ENCODE data around the gene PRDM7. TPM values are rescaled to one million over a fixed set of nuclear protein-coding genes. Genes with fewer than 3 reads are reported as not detected.

Gene PRDM7
- total and polyA plus RNA-seq, 9 of the 15 experiments (the other 6 are each of a cell fraction or from before 2014, with no cell fraction given) = not detected

DNA sequence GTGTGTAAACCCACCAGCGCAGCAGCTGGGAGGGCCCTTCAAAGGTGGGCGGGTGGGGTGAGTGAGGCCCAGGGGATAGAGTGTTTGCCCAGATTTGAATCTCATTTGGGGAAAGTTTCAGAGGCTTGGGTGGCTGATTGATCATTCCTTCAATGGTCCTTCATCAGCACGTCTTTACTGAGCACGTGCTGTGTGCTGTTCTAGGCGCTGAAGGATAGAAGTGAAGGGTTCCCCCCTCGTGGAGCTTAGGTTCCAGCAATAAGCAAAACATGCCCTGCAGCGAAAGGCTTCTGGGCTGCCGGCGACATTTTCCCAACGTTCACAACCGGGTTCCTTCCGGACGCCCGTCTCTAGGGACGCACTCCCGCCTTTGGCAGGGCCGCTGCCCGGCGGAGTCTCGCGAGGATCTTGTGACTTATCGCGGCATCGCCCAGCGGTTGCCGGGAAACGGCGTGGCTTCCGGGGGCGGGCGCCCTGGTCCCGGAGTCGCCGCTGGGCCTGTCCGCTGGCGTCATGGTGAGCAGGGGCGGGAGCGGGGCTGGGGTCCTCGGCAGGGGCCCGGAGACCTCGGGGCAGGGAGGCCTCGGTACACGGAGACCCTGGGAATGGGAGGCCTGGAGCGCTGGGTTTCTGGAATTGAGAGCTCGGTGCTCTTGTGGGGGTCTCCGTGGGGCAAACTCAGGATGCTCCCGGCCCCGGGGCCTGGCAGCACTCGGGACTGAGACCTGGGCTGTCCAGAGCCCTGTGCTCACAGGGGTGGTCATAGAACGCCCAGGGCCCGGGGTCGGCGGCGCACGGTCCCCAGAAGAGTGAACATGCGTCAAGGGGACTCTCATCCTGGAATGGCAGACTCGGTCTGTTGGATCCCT, 54.7 kb downstream of the PRDM7 start:
- ATAC-seq = peak; percentile 93
- peaks cover 16% of the 10 kb centered on the region for H3K79me2 ChIP-seq (ENCODE audit: control insufficient read depth, insufficient read depth, low read length)
- TSS peak; percentile 58 for BruUV-seq (replicated peaks)
- TF ChIP-seq, protein P1, sequence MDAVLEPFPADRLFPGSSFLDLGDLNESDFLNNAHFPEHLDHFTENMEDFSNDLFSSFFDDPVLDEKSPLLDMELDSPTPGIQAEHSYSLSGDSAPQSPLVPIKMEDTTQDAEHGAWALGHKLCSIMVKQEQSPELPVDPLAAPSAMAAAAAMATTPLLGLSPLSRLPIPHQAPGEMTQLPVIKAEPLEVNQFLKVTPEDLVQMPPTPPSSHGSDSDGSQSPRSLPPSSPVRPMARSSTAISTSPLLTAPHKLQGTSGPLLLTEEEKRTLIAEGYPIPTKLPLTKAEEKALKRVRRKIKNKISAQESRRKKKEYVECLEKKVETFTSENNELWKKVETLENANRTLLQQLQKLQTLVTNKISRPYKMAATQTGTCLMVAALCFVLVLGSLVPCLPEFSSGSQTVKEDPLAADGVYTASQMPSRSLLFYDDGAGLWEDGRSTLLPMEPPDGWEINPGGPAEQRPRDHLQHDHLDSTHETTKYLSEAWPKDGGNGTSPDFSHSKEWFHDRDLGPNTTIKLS (IDR thresholded peaks at IDR 0.05; ENCODE audit: borderline replicate concordance, low read depth) = peak; percentile 95
- TF ChIP-seq BACH1 (tag; IDR thresholded peaks at IDR 0.05) (no peak), NR2C1 (IDR thresholded peaks at IDR 0.05) (no peak), NR2C1 (tag; IDR thresholded peaks at IDR 0.05) (peak; percentile 71), MAZ (CRISPR knock-in tag; conservative IDR thresholded peaks at IDR 0.05 in 1 of 2, IDR thresholded peaks at IDR 0.05 in 1 of 2) (peak; percentile 43 to 71; a peak in 2 of 4 replicates), MAFF (IDR thresholded peaks at IDR 0.05; ENCODE audit: low read length) (peak; percentile 68; the same call in 1 of the 2 replicates), POLR2G (IDR thresholded peaks at IDR 0.05; ENCODE audit: low read depth, low read length) (peak; percentile 90), RBM39 (optimal IDR thresholded peaks at IDR 0.05; ENCODE audit: low read depth, low read length) (no peak), NFYB (IDR thresholded peaks at IDR 0.05; ENCODE audit: extremely low read depth, insufficient read length) (no peak), HNRNPL (IDR thresholded peaks at IDR 0.05; ENCODE audit: low read depth, low read length) (no peak), ASH1L (IDR thresholded peaks at IDR 0.05; ENCODE audit: borderline replicate concordance, low read depth, partially characterized antibody) (no peak)
- TF ChIP-seq, protein P2, sequence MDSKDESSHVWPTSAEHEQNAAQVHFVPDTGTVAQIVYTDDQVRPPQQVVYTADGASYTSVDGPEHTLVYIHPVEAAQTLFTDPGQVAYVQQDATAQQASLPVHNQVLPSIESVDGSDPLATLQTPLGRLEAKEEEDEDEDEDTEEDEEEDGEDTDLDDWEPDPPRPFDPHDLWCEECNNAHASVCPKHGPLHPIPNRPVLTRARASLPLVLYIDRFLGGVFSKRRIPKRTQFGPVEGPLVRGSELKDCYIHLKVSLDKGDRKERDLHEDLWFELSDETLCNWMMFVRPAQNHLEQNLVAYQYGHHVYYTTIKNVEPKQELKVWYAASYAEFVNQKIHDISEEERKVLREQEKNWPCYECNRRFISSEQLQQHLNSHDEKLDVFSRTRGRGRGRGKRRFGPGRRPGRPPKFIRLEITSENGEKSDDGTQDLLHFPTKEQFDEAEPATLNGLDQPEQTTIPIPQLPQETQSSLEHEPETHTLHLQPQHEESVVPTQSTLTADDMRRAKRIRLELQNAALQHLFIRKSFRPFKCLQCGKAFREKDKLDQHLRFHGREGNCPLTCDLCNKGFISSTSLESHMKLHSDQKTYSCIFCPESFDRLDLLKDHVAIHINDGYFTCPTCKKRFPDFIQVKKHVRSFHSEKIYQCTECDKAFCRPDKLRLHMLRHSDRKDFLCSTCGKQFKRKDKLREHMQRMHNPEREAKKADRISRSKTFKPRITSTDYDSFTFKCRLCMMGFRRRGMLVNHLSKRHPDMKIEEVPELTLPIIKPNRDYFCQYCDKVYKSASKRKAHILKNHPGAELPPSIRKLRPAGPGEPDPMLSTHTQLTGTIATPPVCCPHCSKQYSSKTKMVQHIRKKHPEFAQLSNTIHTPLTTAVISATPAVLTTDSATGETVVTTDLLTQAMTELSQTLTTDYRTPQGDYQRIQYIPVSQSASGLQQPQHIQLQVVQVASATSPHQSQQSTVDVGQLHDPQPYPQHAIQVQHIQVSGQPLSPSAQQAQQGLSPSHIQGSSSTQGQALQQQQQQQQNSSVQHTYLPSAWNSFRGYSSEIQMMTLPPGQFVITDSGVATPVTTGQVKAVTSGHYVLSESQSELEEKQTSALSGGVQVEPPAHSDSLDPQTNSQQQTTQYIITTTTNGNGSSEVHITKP (IDR thresholded peaks at IDR 0.05; ENCODE audit: partially characterized antibody) = no peak
- TF ChIP-seq, protein P3, sequence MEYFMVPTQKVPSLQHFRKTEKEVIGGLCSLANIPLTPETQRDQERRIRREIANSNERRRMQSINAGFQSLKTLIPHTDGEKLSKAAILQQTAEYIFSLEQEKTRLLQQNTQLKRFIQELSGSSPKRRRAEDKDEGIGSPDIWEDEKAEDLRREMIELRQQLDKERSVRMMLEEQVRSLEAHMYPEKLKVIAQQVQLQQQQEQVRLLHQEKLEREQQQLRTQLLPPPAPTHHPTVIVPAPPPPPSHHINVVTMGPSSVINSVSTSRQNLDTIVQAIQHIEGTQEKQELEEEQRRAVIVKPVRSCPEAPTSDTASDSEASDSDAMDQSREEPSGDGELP (CRISPR knock-in tag; IDR thresholded peaks at IDR 0.05; ENCODE audit: borderline replicate concordance) = peak; percentile 78

More for the DNA sequence above, 54.7 kb downstream of the PRDM7 start:
- Histone ChIP-seq H3K9me3 (replicated peaks; ENCODE audit: control insufficient read depth, insufficient read depth, low read depth, low read length) (no peaks in the 10 kb centered on the region), H2AFZ (ENCODE audit: low read depth, low read length) (peak overlapping the region; percentile 85), H3K9me1 (ENCODE audit: control insufficient read depth, insufficient read depth, low read length) (no peaks in the 10 kb centered on the region), H3K4me3 (peak overlapping the region; percentile 66), H4K20me1 (replicated peaks; ENCODE audit: control insufficient read depth, insufficient read depth, low read length) (0 out of 2 replicates have a peak, but pooled peaks cover 3% of the 10 kb centered on the region), H3K36me3 (ENCODE audit: control insufficient read depth, insufficient read depth, low read length) (peaks cover 6% of the 10 kb centered on the region; the same call in 2 of the 3 replicates), H3K27ac (ENCODE audit: extremely low read depth, low read depth, low read length) (peak overlapping the region; percentile 84), H3K4me2 (ENCODE audit: insufficient read depth, low read length) (peak overlapping the region; percentile 90), H3K9ac (ENCODE audit: insufficient read depth in 1 of 2, low read depth in 2 of 2, low read length in 2 of 2) (peak overlapping the region; percentile 74 to 96), H3K4me1 (replicated peaks in 1 of 2; ENCODE audit: control insufficient read depth in 2 of 2, insufficient read depth in 2 of 2, low read length in 2 of 2) (peaks cover 19 to 41% of the 10 kb centered on the region in 2 experiments; a peak in 4 of 5 replicates), H3K27me3 (ENCODE audit: control insufficient read depth in 2 of 2, insufficient read depth in 2 of 2, low read length in 2 of 2) (no peaks in the 10 kb centered on the region; a peak in 1 of 5 replicates)
- ChIA-PET CTCF (ENCODE audit: low intra/inter-chr PET ratio) (no interaction called here), POLR2A (interaction anchor here (0.5 to 1.0 kb wide), 3 partner anchors 8 to 98 kb away, joined by 3 to 4 read pairs (median 3); no protein-coding TSS in a partner anchor)
- in situ Hi-C loops (cut with MboI) (no loop called here), intact Hi-C loops (cut with micrococcal nuclease) (no loop called here)
- FAIRE-seq (peak; percentile 85), DNase-seq (ENCODE audit: extremely low read depth in 1 of 4, low spot score in 3 of 4) (peak; percentile 90 to 96 (median 92))
- 2% methylated on average over 54 of the region's 57 CpGs for WGBS (ENCODE audit: insufficient coverage, low coverage, missing lambda C conversion rate)

Measured in K562 (cell line).